ENCODE results near the gene TBC1D3L.
"Not testable (repeated sequence)": the region's sequence is repeated elsewhere in the genome, so short reads cannot be mapped to it uniquely, and the experiment has no call there.

The TBC1D3L gene

GRCh38 chr17:37988960-37989359, at the start of gene TBC1D3L:
Gene TBC1D3L (minus strand): TSS chr17:37989060. CDS start chr17:37987520, 1,540 bp downstream.
- not testable (repeated sequence) for DNase-seq (ENCODE audit: low read depth in 2 of 2)

DNA sequence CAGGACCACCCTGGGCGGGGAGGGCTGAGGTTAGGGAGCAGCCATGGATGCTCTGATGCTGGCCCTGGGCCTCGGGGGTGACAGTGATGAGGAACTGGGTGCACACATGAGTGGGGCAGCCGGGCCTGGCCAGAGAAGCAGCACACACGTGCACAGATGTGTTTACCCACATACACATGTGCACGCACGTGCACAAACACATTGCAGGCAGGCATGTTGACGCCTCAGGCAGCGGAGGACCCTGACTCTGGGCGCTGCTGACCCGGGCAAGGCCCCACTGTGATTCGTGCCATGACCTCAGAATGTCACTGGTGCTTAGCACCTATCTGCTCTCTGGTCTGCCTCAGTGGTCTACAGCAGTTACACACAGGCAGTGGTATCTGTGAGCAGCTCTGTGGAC, 14.8 kb upstream of the TBC1D3L start, which contains the start of gene TBC1D3D:
Gene TBC1D3D (plus strand): TSS at position 301 of the 400 bp plus-strand sequence. CDS start 1,585 bp downstream, outside the sequence.
- DNase-seq (ENCODE audit: low read depth in 2 of 2): not testable (repeated sequence)
